VCaP (cell line): ENCODE data around the gene LMBR1L.

Experiments used
- H3K27ac ChIP-seq: fragments of 450-650 bp; 2 replicates; pipeline ENCODE4 v1.5.1; 2017
- TF ChIP-seq, protein P1 (sequence below): fragments of 450-650 bp; conservative IDR thresholded peaks from 2 replicates; pipeline ENCODE4 v1.5.1; 2017; ENCODE audit warnings: mild to moderate bottlenecking, moderate library complexity

The LMBR1L gene

DNA sequence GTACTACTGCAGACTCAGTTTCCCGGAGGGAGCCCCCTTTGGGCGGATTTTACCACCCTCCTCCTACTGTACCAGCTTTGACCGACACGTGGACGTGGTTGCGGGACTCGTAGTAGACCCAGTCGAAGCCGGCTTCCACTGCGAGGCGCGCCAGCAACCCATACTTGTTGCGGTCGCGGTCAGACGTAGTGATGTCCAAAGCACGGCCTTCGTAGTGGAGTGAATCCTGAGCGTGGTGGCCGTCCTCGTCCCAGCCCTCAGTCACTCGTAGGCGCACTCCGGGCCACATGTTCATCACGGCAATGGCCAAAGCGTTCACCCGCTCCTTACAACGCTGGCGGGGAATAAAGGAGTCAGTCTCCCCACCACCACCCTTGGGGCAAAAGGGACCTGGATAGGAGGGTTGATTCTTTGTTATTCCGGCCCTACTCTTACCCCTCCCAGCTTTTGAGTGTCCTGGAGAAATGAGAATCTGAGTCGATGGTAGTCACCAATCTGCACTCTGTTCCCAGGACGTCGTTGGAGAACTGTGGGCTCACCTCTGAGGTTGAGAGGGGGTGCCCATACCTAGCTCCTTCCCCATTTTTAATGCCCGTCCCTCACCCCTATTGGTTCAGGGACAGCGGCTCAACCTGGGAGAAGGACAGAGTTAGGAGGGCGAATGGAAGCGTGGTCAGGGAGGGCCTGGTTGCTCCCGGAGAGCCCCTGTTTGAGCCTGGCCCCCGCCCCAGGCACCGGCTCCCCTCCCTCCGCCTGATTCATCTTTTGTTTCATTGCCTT, 19.4 kb downstream of the LMBR1L start:
- TF ChIP-seq, protein P1, sequence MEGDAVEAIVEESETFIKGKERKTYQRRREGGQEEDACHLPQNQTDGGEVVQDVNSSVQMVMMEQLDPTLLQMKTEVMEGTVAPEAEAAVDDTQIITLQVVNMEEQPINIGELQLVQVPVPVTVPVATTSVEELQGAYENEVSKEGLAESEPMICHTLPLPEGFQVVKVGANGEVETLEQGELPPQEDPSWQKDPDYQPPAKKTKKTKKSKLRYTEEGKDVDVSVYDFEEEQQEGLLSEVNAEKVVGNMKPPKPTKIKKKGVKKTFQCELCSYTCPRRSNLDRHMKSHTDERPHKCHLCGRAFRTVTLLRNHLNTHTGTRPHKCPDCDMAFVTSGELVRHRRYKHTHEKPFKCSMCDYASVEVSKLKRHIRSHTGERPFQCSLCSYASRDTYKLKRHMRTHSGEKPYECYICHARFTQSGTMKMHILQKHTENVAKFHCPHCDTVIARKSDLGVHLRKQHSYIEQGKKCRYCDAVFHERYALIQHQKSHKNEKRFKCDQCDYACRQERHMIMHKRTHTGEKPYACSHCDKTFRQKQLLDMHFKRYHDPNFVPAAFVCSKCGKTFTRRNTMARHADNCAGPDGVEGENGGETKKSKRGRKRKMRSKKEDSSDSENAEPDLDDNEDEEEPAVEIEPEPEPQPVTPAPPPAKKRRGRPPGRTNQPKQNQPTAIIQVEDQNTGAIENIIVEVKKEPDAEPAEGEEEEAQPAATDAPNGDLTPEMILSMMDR: no peak
- H3K27ac ChIP-seq: no peak overlapping the region

DNA sequence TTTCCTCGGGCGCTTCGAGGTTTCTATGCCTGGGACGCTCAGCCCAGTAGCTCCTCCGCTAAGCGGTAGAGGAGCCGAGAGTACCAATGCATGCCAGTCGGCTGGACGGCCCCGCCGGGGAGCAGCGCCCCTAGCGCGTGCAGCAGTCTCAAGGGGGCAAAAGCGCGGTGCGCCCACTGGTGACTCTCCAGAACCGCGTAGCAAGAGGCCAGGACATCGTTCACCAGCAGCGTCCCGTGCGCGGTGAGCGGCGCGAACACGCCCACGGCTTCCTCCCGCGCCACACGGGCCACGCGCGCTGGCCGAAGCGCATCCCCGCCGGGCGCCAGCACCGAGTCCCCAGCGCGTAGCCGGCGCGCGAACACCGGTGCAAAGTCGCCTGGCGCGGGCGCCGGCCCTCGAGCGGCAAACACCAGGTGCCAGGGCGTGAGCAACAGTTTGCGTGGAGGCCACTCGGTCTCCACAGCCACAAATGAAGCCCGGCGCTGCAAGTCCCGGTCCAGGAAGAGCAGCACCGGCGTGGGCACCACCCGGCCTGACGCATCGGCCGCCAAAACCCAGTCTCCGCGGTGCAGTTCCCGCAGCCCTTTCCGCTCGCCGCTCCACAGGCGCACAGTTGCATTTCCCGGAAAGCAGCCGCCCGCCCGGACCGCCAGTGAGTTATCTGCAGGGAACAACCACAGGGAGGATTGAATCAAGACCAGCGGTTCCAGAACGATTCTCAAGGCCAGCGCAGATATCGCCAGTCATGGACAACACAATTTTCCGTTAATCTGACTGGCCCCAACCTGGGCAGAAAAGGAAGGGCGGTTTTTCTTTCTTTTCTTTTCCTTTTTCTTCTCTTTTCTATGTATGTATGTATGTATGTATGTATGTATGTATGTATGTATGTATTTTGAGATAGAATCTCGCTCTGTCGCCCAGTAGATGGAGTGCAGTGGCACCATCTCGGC, 20.6 kb downstream of the LMBR1L start:
- TF ChIP-seq, protein P1: peak; percentile 56
- H3K27ac ChIP-seq: no peak overlapping the region

DNA sequence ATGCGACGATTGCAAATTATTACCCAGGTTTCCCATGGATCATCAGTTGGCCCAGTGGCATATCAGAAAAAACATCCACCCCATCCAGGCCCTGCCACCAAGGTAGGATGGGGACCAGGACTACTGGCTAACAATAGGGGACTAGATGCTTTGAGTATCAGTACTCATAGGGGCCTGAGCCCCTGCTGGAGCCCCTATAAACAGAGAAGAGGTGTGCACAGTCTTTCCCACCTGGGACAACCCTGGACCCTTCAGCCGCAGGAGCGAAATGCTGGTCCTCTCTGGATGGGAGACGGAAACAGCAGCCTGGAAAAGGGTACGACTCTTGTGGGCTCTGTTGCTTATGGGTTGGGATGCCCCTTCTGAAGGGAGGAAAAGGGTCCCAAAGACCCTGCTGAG, 21.7 kb downstream of the LMBR1L start:
- TF ChIP-seq, protein P1: no peak
- no peak overlapping the region for H3K27ac ChIP-seq

DNA sequence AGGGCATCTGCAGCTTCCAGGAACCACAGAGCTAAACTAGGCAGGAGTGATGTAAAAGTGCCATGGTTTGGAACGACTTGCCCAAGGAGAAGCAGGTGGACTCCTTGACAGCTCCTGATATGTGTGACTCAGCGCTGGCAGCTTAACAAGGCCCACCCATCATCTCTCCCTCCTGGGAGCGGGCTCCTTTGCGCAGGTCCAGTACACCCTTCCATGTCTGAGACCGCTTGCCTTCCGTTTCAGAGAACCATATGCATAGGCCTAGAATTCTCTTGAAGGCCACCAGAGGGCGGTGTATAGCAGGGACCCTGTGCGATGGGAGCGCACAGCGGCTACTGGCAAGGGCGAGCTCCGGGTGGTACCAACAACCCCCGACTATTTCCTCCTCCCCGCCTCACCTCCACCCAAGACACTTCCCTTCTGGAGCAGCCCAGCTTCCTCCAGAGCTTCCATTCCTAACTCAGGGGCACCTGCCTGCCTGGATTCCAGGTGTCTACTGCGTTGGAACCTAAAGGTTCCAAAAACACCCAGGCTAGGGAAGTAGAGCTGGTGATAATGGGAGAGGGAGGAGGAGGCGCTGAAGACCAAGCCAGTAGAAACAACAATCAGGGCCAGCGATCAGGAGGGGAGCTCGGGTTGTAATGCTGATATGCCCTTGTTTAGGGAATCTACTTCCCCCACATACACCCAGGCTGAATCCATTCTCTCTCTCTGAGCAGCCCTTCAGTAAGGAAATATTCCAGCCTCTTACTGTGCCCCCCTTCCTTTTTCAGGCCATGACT, 22.3 kb downstream of the LMBR1L start:
- H3K27ac ChIP-seq: no peak overlapping the region
- TF ChIP-seq, protein P1: peak; percentile 98

DNA sequence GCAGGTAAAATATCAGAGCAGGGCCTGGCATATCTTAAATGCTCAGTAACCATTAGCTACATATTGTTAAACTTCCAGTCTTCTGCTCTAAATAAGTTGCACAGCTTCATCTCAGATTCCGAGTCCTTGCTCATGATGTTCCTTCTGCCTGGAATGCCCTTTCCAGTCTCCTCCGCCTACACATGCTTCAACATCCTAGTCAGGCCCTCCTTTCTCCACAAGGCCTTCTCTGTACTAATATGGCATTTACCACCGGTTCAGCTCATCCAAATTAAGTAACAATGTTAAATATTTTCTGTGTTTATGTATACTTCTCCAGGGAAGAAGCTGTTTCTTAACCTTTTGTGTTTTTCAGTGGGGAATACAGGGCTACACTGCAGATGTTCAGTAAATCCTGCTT, 24.5 kb downstream of the LMBR1L start:
- TF ChIP-seq, protein P1: no peak
- H3K27ac ChIP-seq: no peak overlapping the region

DNA sequence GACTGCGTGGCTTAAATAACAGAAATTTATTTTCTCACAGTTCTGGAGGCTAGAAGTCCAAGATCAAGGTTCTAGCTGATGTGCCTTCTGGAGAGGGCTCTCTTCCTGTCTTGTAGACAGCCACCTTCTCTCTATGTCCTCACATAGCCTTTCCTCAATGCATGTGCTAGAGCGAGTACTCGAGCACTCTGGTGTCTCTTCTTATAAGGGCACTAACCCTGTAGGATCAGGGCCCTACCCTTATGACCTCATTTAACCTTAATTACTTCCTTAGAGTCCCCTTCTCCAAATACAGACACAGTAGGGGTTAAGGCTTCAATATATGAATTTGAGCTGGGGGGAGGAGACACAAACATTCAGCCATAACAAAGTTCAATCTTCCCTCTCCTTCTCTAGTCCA, 26.2 kb downstream of the LMBR1L start:
- TF ChIP-seq, protein P1: no peak
- no peak overlapping the region for H3K27ac ChIP-seq
